CD4-positive, CD25-positive, alpha-beta regulatory T cell (primary cell): Measurements from ENCODE around the gene CCT3. TPM values are rescaled to one million over a fixed set of nuclear protein-coding genes. Genes with fewer than 3 reads are reported as not detected.
A peak's percentile ranks its signal among the peaks of the same experiment; 100 is the strongest.

Experiments
- ATAC-seq, 2 donors: fragments of 150-1000 bp; cut with Tn5 transposase; one replicate each; pipeline ENCODE4 v1.10.0; 2021; ENCODE audit warnings: low read depth in 2 of 2, moderate number of reproducible peaks in 2 of 2, moderate library complexity in 1 of 2
- DNase-seq, 3 donors: peaks; one replicate each; pipeline versions ENCODE4 v3.0.0 to v3.0.0-alpha.2; 2012 to 2022; ENCODE audit warnings: mixed read lengths in 1 of 3
- H3K27ac ChIP-seq: one replicate; pipeline ENCODE4 v1.7.0; 2013; ENCODE audit warnings: mild to moderate bottlenecking, low read length; ENCODE audit not compliant: insufficient read depth, poor library complexity, severe bottlenecking
- H3K27me3 ChIP-seq: one replicate; pipeline ENCODE4 v1.7.0; 2013; ENCODE audit warnings: low read length; ENCODE audit not compliant: control insufficient read depth, insufficient read depth
- H3K36me3 ChIP-seq: one replicate; pipeline ENCODE4 v1.7.0; 2013; ENCODE audit warnings: mild to moderate bottlenecking, low read length, moderate library complexity; ENCODE audit not compliant: control insufficient read depth, insufficient read depth
- H3K4me1 ChIP-seq: 2 replicates; pipeline ENCODE4 v1.7.0; 2013; ENCODE audit warnings: mild to moderate bottlenecking, low read length; ENCODE audit not compliant: insufficient read depth, control insufficient read depth, poor library complexity, severe bottlenecking
- H3K4me3 ChIP-seq: one replicate; pipeline ENCODE4 v1.7.0; 2013; ENCODE audit warnings: low read depth, mild to moderate bottlenecking, low read length, moderate library complexity
- H3K9me3 ChIP-seq, 2 experiments: 1 replicate in 1 of 2; 2 replicates in 1 of 2; pipeline ENCODE4 v1.7.0; 2013; ENCODE audit warnings: low read length in 2 of 2, mild to moderate bottlenecking in 1 of 2, moderate library complexity in 1 of 2; ENCODE audit not compliant: control insufficient read depth in 2 of 2
- H3K27ac Mint-ChIP-seq, 3 donors: one replicate each; pipeline ENCODE4 v1.8.0; 2020 to 2022; ENCODE audit warnings: mild to moderate bottlenecking in 3 of 3, mixed read lengths in 3 of 3, moderate library complexity in 2 of 3
- H3K27me3 Mint-ChIP-seq: one replicate; pipeline ENCODE4 v1.8.0; 2022; ENCODE audit warnings: mild to moderate bottlenecking, mixed read lengths
- H3K36me3 Mint-ChIP-seq: one replicate; pipeline ENCODE4 v1.8.0; 2020; ENCODE audit warnings: mixed read lengths
- H3K4me1 Mint-ChIP-seq, 4 donors: one replicate each; pipeline ENCODE4 v1.8.0; 2020 to 2022; ENCODE audit warnings: mixed read lengths in 4 of 4, mild to moderate bottlenecking in 1 of 4
- H3K4me3 Mint-ChIP-seq, 4 donors: one replicate each; pipeline ENCODE4 v1.8.0; 2020 to 2022; ENCODE audit warnings: mild to moderate bottlenecking in 4 of 4, mixed read lengths in 4 of 4, moderate library complexity in 3 of 4
- H3K9me3 Mint-ChIP-seq, 7 donors: one replicate each; pipeline ENCODE4 v1.8.0; 2020 to 2022; ENCODE audit warnings: mixed read lengths in 7 of 7, mild to moderate bottlenecking in 3 of 7, moderate library complexity in 2 of 7
- polyA plus RNA-seq, 4 donors: library from polyadenylated mRNA; unstranded; fragments of 300-500 nt; fragmentation: Illumina TruSeq; gene quantifications; one replicate each; pipeline ENCODE4 v1.2.3, GENCODE V29; 2021
- total RNA-seq: library from RNA; stranded (reverse); gene quantifications from one replicate; pipeline ENCODE4 v1.2.3, GENCODE V29; 2022

CCT3 gene
- total and polyA plus RNA-seq, 5 donors from 2014 or later: 84.5 to 214 (median 202) TPM

GRCh38 chr1:156270314-156270713, 67.8 kb downstream of the CCT3 start:
- H3K27ac Mint-ChIP-seq: peak overlapping the region in 1 of 3 donors; percentile 32
- no peak for ATAC-seq
- Histone ChIP-seq H3K4me1 (no peaks in the 10 kb centered on the region), H3K27me3 (no peaks in the 10 kb centered on the region), H3K4me3 (no peak overlapping the region), H3K9me3 (no peaks in the 10 kb centered on the region), H3K27ac (no peak overlapping the region), H3K36me3 (peaks cover 89% of the 10 kb centered on the region)
- peaks cover 0 to 7% (median under 1%) of the 10 kb centered on the region in 4 donors for H3K4me1 Mint-ChIP-seq
- H3K9me3 Mint-ChIP-seq: peaks cover 0 to 1% (median 0%) of the 10 kb centered on the region in 7 donors
- peaks cover 63% of the 10 kb centered on the region for H3K36me3 Mint-ChIP-seq
- no peaks in the 10 kb centered on the region for H3K27me3 Mint-ChIP-seq
- no peak for DNase-seq
- H3K4me3 Mint-ChIP-seq: no peak overlapping the region

GRCh38 chr1:156268336-156268735, 69.8 kb downstream of the CCT3 start:
- Mint-ChIP-seq H3K4me1 (peaks cover 0 to 9% (median 0%) of the 10 kb centered on the region in 4 donors), H3K27ac (no peak overlapping the region)
- H3K4me3 ChIP-seq: no peak overlapping the region

GRCh38 chr1:156266051-156266450, 72.0 kb downstream of the CCT3 start:
- ATAC-seq (no peak), DNase-seq (no peak)
- Mint-ChIP-seq H3K27ac (no peak overlapping the region), H3K9me3 (peaks cover 0 to 1% (median 0%) of the 10 kb centered on the region in 7 donors), H3K36me3 (peaks cover 64% of the 10 kb centered on the region), H3K4me3 (no peak overlapping the region), H3K4me1 (peaks cover 0 to 5% (median 0%) of the 10 kb centered on the region in 4 donors), H3K27me3 (no peaks in the 10 kb centered on the region)
- H3K9me3 ChIP-seq: no peaks in the 10 kb centered on the region
- H3K4me3 ChIP-seq: no peak overlapping the region
- no peaks in the 10 kb centered on the region for H3K27me3 ChIP-seq
- no peak overlapping the region for H3K27ac ChIP-seq
- peaks cover 85% of the 10 kb centered on the region for H3K36me3 ChIP-seq
- H3K4me1 ChIP-seq: no peaks in the 10 kb centered on the region

More at GRCh38 chr1:156268336-156268735, 69.8 kb downstream of the CCT3 start:
- no peaks in the 10 kb centered on the region for H3K9me3 ChIP-seq
- DNase-seq (no peak), ATAC-seq (no peak)
- no peaks in the 10 kb centered on the region for H3K27me3 ChIP-seq
- Mint-ChIP-seq H3K9me3 (peaks cover 0 to 1% (median 0%) of the 10 kb centered on the region in 7 donors), H3K4me3 (no peak overlapping the region), H3K27me3 (no peaks in the 10 kb centered on the region), H3K36me3 (peaks cover 64% of the 10 kb centered on the region)
- peaks cover 86% of the 10 kb centered on the region for H3K36me3 ChIP-seq
- H3K27ac ChIP-seq: no peak overlapping the region
- no peaks in the 10 kb centered on the region for H3K4me1 ChIP-seq

GRCh38 chr1:156263288-156263655, 74.8 kb downstream of the CCT3 start:
- Histone ChIP-seq H3K27me3 (no peaks in the 10 kb centered on the region), H3K4me1 (no peaks in the 10 kb centered on the region), H3K9me3 (no peaks in the 10 kb centered on the region), H3K4me3 (no peak overlapping the region), H3K36me3 (peaks cover 93% of the 10 kb centered on the region), H3K27ac (no peak overlapping the region)
- ATAC-seq: no peak
- no peak for DNase-seq
- H3K27ac Mint-ChIP-seq: peak overlapping the region in 2 of 3 donors; percentile 7 to 11
- no peaks in the 10 kb centered on the region for H3K27me3 Mint-ChIP-seq
- peaks cover 0 to 3% (median 0%) of the 10 kb centered on the region in 4 donors for H3K4me1 Mint-ChIP-seq
- peaks cover 0 to 1% (median 0%) of the 10 kb centered on the region in 7 donors for H3K9me3 Mint-ChIP-seq
- peaks cover 65% of the 10 kb centered on the region for H3K36me3 Mint-ChIP-seq
- no peak overlapping the region for H3K4me3 Mint-ChIP-seq

GRCh38 chr1:156262461-156263287, 75.4 kb downstream of the CCT3 start:
- no peak overlapping the region for H3K4me3 Mint-ChIP-seq
- Histone ChIP-seq H3K4me3 (no peak overlapping the region), H3K9me3 (no peaks in the 10 kb centered on the region), H3K4me1 (no peaks in the 10 kb centered on the region), H3K27ac (no peak overlapping the region), H3K27me3 (no peaks in the 10 kb centered on the region), H3K36me3 (peaks cover 93% of the 10 kb centered on the region)
- no peaks in the 10 kb centered on the region for H3K27me3 Mint-ChIP-seq
- H3K36me3 Mint-ChIP-seq: peaks cover 66% of the 10 kb centered on the region
- H3K27ac Mint-ChIP-seq: peak overlapping the region in 2 of 3 donors; percentile 7 to 11
- peaks cover 0 to 1% (median 0%) of the 10 kb centered on the region in 7 donors for H3K9me3 Mint-ChIP-seq
- ATAC-seq (no peak), DNase-seq (no peak)
- peaks cover 0 to 3% (median 0%) of the 10 kb centered on the region in 4 donors for H3K4me1 Mint-ChIP-seq

- DNase-seq: no peak
- no peak overlapping the region for H3K4me3 ChIP-seq
- no peak for ATAC-seq
- H3K9me3 ChIP-seq: no peaks in the 10 kb centered on the region
- Mint-ChIP-seq H3K4me1 (peaks cover 0 to 3% (median under 1%) of the 10 kb centered on the region in 4 donors), H3K27me3 (no peaks in the 10 kb centered on the region), H3K9me3 (no peaks in the 10 kb centered on the region), H3K4me3 (no peak overlapping the region), H3K27ac (peak overlapping the region in 1 of 3 donors; percentile 71), H3K36me3 (peaks cover 59% of the 10 kb centered on the region)
- no peaks in the 10 kb centered on the region for H3K4me1 ChIP-seq
- no peaks in the 10 kb centered on the region for H3K27me3 ChIP-seq
- H3K27ac ChIP-seq: no peak overlapping the region
- H3K36me3 ChIP-seq: peaks cover 91% of the 10 kb centered on the region
These were observed 77.2 kb downstream of the CCT3 start for GRCh38 chr1:156260896-156261295.

- no peak overlapping the region for H3K4me3 ChIP-seq
- H3K4me1 ChIP-seq: no peaks in the 10 kb centered on the region
- no peak overlapping the region for H3K27ac ChIP-seq
- Mint-ChIP-seq H3K27ac (peak overlapping the region in 2 of 3 donors; percentile 26 to 46), H3K9me3 (no peaks in the 10 kb centered on the region), H3K36me3 (peaks cover 54% of the 10 kb centered on the region), H3K27me3 (no peaks in the 10 kb centered on the region), H3K4me3 (no peak overlapping the region), H3K4me1 (peaks cover 0 to 2% (median under 1%) of the 10 kb centered on the region in 4 donors)
- H3K27me3 ChIP-seq: no peaks in the 10 kb centered on the region
- peaks cover 84% of the 10 kb centered on the region for H3K36me3 ChIP-seq
- DNase-seq (no peak), ATAC-seq (no peak)
- no peaks in the 10 kb centered on the region for H3K9me3 ChIP-seq
These were observed 78.3 kb downstream of the CCT3 start for GRCh38 chr1:156259805-156260204.
